Prostate gland (tissue), 2 donors: ENCODE data around the gene SIGLEC11. TPM values are rescaled to one million over a fixed set of nuclear protein-coding genes. Genes with fewer than 3 reads are reported as not detected.

Source experiments
- DNase-seq: peaks from one replicate; pipeline ENCODE4 v3.0.0-alpha.2; 2019; ENCODE audit warnings: low spot score
- H3K27ac ChIP-seq, 2 donors: fragments of 200-600 bp; sonication (generic); 2 replicates each; pipeline ENCODE4 v1.5.1; 2017 to 2019
- H3K27me3 ChIP-seq: fragments of 200-600 bp; sonication (generic); replicated peaks from 2 replicates; pipeline ENCODE4 v1.5.1; 2019; ENCODE audit not compliant: insufficient read depth
- H3K36me3 ChIP-seq, 2 donors: fragments of 200-600 bp; sonication (generic); 1 replicate in 1 of 2; 2 replicates in 1 of 2; pipeline versions ENCODE4 v1.5.1 to v1.8.1; 2017 to 2019
- H3K4me1 ChIP-seq: fragments of 200-600 bp; sonication (generic); replicated peaks from 2 replicates; pipeline ENCODE4 v1.5.1; 2019
- H3K4me3 ChIP-seq, 2 donors: fragments of 200-600 bp; sonication (generic); 2 replicates each; pipeline ENCODE4 v1.5.1; 2017 to 2019
- H3K9me3 ChIP-seq: fragments of 200-600 bp; sonication (generic); 2 replicates; pipeline ENCODE4 v1.5.1; 2017
- CTCF ChIP-seq, 4 experiments: fragments of 200-600 bp in 2 of 4; fragments of 450-650 bp in 2 of 4; sonication (generic) in 2 of 4; IDR thresholded peaks; 1 replicate in 3 of 4; 2 replicates in 1 of 4; pipeline ENCODE4 v1.5.1; 2016 to 2019; ENCODE audit warnings: antibody characterized with exemption in 4 of 4, mild to moderate bottlenecking in 2 of 4, moderate library complexity in 2 of 4
- POLR2A ChIP-seq: fragments of 450-650 bp; IDR thresholded peaks from one replicate; pipeline ENCODE4 v1.6.1; 2016; ENCODE audit warnings: antibody characterized with exemption, mild to moderate bottlenecking
- POLR2AphosphoS5 ChIP-seq: sonication (generic); formaldehyde crosslinking; IDR thresholded peaks from one replicate; pipeline ENCODE4 v1.6.1; 2017; ENCODE audit warnings: antibody characterized with exemption
- WGBS: methylation state at CpG from one replicate; pipeline ENCODE4 v1.1.5; 2018; 5-methylcytosine and 5-hydroxymethylcytosine counted together
- intact Hi-C: fragments of 100-400 bp; cut with DNase I; formaldehyde crosslinking; loops from one replicate; pipeline ENCODE4 v1.14.2; 2022
- total RNA-seq, 2 donors: library from RNA; depleted of rRNA; stranded (reverse); fragments of >200 nt; gene quantifications; one replicate each; pipeline ENCODE4 v1.1.0, GENCODE V29; 2016

Gene SIGLEC11
- total RNA-seq, 2 donors from 2014 or later, result 0.68 to 1.0 TPM

DNA sequence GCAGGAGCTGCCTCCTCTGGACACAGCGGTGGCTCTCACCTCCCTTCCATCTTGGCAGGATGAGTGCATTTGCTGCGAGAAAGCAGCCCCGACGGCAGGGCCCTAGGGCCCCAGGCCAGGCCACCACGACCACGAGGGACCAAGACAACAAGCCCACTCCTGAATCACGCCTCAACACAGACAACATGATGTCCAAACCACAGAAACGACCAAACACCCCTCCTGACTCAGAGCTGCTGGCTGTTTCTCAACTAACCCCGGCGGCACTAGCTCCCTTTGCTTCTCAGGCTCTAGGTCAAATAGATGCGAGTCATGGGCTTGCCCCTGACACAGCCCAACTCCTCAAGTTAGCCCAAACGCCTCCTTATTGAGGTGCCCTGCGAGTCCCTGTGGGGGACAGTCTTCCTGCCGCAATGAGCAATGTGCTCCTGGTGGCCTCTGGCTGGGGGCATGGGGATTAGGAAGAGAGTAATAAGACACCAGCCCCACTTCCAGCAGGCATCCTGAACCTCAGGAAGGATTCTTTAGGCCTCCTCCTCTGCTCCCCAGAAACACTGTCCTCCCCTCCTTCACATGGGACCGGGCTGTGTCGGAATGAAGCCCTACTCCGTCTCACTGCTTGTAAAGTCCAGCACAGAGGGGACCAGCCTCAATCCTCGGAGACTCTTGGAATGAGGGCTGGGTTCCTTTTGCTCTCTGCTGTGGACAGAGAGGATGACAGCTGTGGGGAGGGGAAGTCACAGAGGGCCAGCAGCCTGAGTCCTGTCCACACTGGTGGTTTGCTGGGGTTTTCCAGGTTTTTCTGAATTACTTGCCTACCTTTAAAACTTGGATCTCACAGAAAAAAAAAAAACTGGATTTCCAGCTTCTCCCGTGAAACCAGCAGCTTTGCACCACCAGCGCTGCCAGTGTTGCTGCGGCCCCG, 38.8 kb downstream of the SIGLEC11 start:
- no peak for TF ChIP-seq POLR2AphosphoS5
- no peak for TF ChIP-seq POLR2A
- no peak for TF ChIP-seq CTCF (IDR thresholded peaks at IDR 0.05)
- no peaks in the 10 kb centered on the region for H3K4me1 ChIP-seq
- no peaks in the 10 kb centered on the region for H3K9me3 ChIP-seq
- WGBS, result 78% methylated on average over 22 of the region's 22 CpGs
- H3K4me3 ChIP-seq, result no peak overlapping the region
- intact Hi-C loops, result no loop called here
- no peaks in the 10 kb centered on the region for H3K36me3 ChIP-seq
- no peak for DNase-seq
- H3K27ac ChIP-seq, result no peak overlapping the region
- no peaks in the 10 kb centered on the region for H3K27me3 ChIP-seq

DNA sequence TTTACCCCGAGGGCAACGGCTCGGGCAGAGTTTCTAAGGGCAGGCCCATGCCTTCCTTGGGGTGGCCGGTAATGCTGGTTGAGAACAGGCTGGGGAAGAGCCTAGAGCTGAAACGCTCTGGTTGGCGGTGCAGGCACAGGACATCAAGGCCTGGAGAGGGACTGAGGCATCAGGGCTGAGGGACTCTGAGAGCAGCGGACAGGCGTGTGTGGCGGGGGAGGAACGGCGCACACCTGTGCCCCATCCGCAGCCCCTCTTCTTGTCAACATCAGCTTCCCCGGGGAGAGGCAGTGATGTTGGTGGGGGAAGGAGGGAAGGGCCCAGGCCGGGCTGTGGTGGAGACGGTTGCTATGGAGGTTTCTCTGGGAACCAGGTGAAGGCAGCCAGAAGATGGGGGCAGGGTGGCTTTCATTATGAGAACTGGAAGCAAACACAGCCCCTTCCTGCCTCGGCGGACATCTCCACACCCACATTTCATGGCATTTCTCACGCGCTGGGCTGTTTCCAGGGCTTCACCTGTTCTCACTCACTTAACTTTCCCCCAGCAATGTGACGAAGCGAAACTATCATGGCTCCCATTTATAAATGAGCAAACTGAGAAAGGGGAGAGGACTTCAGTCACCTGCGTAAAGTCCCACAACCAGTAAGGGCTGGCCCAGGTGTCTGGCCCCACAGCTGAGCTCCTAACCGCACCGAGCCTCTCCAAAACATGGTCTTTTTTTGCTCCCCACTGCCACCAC, 40.2 kb downstream of the SIGLEC11 start:
- Histone ChIP-seq H3K27me3 (no peaks in the 10 kb centered on the region), H3K27ac (no peak overlapping the region), H3K4me3 (no peak overlapping the region), H3K4me1 (no peaks in the 10 kb centered on the region), H3K9me3 (no peaks in the 10 kb centered on the region), H3K36me3 (no peaks in the 10 kb centered on the region)
- intact Hi-C loops, result no loop called here
- no peak for TF ChIP-seq CTCF (IDR thresholded peaks at IDR 0.05)
- TF ChIP-seq POLR2A, result no peak
- no peak for TF ChIP-seq POLR2AphosphoS5
- 89% methylated on average over 24 of the region's 24 CpGs for WGBS
- DNase-seq, result no peak

- DNase-seq, result no peak
- Histone ChIP-seq H3K27ac (no peak overlapping the region), H3K9me3 (no peaks in the 10 kb centered on the region), H3K36me3 (no peaks in the 10 kb centered on the region), H3K4me3 (no peak overlapping the region), H3K4me1 (no peaks in the 10 kb centered on the region), H3K27me3 (no peaks in the 10 kb centered on the region)
- intact Hi-C loops, result no loop called here
- 94% methylated on average over 8 of the region's 8 CpGs for WGBS
- TF ChIP-seq POLR2AphosphoS5 (no peak), POLR2A (no peak), CTCF (IDR thresholded peaks at IDR 0.05) (no peak)
Observed at GRCh38 chr19:49918089-49918488, 42.9 kb downstream of the SIGLEC11 start.

GRCh38 chr19:49916839-49917733, 43.9 kb downstream of the SIGLEC11 start:
- H3K4me1 ChIP-seq, result no peaks in the 10 kb centered on the region
- WGBS, result 55% methylated on average over 21 of the region's 21 CpGs
- intact Hi-C loops, result no loop called here
- no peaks in the 10 kb centered on the region for H3K9me3 ChIP-seq
- no peaks in the 10 kb centered on the region for H3K27me3 ChIP-seq
- H3K36me3 ChIP-seq, result no peaks in the 10 kb centered on the region
- H3K27ac ChIP-seq, result no peak overlapping the region
- H3K4me3 ChIP-seq, result no peak overlapping the region
- no peak for TF ChIP-seq POLR2A
- peak; percentile 19 for TF ChIP-seq POLR2AphosphoS5
- peak in 1 of 4 experiments; percentile 42 for TF ChIP-seq CTCF (IDR thresholded peaks at IDR 0.05)
- peak; percentile 37 for DNase-seq
